Stimulated activated CD4-positive, alpha-beta T cell treated with anti-CD3 and anti-CD28 coated beads, Interleukin-4, amount 100 ng/mL, for 24 hours (primary cell): ENCODE data around the gene EXOSC2.

Source experiments
- DNase-seq: peaks from one replicate; pipeline ENCODE4 v3.0.0-alpha.2; 2020

Gene EXOSC2

DNA sequence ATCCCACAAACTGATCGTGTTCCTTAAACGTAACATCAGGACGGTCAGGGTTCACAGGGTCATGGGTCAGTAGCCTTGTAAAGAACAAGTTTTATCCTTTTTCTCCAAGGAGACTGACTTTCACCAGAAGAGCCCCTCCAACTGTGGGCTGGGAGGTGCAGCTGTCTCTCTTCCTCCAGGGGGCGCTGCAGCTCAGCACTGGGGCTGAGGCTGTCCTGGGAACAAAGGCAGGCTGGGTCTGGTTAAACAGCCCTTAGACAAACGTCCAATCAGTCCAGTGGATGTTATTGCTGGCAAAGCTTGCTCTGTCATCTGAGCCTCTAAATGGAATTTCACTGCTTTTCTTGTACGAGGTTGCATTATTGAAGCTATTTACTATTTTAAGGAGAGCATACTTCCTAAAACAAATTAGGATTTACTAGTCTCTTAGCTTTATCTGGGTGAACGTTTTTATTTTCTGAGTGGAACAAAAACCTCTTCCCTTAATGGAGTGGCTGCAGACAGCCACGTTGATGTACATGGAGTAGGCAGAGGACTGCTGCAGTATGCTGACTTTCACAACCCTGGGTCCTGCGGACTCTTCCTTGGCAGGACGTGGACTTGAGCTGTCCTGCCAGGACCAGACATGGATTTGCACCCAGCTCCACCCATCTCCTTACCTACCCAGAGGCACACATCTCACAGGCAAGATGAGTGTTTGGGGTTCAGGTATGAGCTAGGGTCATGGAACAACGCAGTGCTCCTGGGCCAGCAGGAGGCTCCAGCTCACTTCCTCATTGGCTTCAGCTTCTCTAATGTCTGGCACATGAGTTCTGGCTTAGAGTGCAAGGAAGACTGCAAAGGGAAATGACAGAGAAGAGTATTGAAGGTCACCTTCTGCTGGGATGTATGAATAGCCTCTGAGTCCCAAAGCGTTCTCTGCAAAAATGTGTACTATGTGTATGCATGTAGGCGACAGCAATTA, 7.8 kb downstream of the EXOSC2 start:
- peak; percentile 79 for DNase-seq

DNA sequence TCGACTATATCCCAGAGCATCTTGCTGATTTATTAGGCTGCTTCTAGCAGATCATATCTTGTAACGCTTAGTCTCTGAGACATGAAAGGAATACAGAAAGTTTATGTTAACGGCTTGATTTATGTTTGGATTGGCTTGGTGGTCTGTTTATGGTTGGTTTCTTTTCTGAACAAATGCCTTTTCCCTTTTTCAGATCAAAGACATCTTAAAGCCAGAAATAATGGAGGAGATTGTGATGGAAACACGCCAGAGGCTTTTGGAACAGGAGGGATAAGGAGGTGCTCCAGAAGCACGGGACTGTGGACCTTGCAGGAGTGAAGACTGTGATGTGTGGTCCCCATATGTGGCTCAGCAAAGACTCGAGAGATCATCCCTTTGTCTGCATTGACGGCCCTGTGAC, 9.9 kb downstream of the EXOSC2 start:
- DNase-seq = no peak

DNA sequence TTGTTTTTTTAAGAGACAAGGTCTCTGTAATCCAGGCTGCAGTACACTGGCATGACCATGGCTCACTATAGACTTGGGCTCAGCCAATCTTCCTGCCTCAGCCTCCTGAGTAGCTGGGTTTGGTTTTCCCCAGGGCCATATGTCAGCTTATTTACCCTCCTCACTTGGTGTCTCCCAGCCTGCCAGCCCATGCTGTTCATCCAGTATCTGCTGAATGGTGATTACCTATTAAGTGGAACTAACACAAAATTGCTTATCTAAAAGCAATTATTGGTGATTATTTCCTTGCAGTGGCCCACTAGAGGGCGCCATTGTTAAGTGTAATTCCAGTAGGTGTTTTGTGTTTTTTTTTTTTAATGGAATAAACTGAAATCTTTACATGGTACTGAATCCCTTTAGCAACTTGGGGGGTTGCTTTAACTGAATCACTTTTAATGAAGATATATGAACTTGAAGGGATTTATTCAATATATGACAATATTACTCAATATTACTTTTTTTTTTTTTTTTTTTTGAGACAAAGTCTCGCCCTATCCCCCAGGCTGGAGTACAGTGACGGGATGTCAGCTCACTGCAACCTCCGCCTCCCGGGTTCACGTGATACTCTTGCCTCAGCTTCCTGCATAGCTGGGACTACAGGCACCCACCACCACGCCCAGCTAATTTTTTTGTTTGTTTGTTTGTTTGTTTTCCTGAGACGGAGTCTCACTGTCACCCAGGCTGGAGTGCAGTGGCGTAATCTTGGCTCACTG, 13.8 kb downstream of the EXOSC2 start:
- DNase-seq = peak; percentile 79

DNA sequence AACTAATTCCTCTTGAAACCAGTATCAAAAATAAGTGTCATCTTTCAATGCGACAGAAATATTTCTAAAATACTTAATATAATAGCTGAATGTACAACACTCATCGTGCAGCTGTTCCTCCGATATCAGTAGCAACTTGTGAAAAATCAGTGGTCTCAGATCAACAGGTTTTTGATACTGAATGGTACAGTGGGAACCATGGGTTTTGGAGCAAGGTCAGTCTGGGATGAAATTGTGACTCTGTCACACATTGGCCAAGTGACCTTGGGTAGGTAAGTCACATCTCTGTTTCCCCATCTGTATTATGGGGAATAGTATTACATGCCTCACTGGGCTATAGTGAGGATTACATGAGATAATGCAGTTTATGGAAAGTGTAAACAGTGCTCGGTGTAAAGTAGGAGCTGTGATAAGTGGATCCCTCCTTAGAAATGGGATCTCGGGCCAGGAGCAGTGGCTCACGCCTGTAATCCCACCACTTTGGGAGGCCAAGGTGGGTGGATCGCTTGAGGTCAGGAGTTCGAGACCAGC, 17.3 kb downstream of the EXOSC2 start:
- no peak for DNase-seq

DNA sequence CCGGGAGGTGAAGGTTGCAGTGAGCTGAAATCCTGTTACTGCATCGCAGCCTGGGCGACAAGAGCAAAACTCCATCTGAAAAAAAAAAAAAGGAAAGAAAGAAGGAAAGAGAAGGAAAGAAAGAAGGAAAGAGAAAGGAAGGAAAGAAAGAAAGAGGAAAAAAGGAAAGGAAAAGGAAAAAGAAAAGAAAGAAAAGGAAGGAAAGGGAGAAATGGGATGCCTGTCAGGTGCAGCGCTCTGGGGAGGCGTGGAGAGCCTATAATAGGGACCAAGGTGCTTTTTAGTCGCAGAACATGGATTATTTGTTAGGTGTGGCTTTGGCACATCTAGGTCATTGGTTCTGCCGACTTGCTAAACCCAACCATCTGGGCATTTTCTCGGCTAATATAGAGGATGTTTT, 17.9 kb downstream of the EXOSC2 start:
- DNase-seq = no peak

DNA sequence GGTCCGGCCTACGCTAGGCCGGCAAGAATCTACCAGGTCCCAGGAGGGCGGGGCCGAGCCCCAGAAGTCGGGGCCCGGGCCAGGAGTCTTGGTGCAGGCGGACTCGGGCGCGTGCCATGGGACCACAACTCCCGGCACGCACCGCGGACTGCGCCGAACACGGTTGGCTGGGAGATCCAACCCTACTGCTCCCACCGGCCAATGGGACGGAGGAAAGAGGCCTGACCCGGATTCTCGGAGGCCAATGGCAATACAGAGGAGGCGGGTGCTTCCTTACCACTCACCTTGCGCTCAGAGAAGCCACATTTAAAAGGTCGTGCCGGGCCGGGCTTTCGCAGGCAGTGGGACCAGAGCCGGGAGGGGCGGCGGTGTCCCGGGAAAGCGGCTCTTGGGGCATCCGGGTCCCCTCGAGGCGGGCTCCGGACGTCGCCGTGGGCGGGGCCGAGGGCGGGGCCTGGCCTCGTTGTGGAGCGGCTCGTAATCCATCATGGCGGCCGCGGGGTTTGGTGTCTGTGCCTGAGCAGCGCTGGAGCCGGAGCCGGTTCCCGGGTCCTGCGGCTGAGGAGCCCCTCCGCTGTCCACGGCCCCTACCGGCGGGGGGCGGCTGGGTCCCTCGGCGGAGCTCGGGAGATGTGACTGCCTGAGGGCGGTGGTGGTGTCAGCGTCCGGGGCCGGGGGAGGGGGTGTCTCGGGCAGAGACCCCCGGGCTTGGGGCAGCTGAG, 19.1 kb downstream of the EXOSC2 start:
- peak; percentile 97 for DNase-seq

DNA sequence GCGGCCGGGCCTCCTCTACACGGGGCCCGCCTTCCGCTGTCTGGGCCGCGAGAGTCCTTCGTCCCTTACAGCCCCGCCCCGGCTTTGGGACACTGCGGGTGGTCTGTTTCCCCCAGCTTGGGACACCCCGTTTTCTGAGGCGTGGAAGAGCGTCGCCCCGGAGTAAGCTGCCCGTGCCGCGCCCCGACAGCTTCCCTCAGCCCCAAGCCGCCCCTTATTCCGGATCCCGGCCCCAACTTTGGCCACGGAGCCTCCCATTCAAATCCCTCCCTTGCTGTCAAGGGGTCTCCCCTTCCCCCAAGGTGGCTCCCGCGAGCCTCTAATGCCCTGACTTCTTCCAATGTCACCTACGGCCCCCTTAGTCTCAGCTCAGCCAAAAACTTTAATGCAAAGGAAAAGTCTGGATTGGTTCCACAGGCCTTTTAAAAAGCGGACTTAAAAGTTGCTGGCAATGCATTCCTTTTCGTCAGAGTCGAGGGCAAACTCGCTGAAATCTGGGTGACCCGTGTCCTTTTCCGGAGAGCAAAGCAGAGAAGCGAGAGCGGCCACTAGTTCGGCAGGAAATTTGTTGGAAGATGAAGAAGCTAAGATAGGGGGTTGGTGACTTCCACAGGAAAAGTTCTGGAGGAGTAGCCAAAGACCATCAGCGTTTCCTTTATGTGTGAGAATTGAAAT, 19.8 kb downstream of the EXOSC2 start:
- no peak for DNase-seq

DNA sequence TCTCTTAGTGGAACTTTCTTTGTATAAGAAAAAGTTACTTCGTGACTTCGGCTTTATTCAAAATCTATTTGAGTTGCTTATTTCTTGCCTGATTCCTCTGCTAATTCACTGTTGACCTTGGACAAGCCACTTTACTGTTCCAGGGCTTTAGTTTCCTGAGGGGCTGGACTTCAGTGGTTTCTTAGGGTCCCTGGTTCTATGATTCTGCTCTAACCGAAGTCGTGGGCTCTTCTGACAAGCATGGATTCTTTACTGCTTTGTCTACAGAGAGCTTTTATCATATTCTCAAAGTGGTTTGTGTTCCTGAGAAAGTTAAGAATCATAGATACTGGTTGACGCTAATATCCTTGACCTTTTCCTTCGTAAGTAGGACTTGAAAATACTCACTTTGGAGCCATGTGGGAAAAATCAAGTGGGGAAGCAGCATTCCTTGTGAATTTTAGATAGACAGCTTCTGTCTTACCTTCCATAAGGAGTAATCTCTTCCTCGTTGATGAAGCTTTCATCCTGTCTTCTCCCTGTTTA, 21.1 kb downstream of the EXOSC2 start:
- DNase-seq = no peak

DNA sequence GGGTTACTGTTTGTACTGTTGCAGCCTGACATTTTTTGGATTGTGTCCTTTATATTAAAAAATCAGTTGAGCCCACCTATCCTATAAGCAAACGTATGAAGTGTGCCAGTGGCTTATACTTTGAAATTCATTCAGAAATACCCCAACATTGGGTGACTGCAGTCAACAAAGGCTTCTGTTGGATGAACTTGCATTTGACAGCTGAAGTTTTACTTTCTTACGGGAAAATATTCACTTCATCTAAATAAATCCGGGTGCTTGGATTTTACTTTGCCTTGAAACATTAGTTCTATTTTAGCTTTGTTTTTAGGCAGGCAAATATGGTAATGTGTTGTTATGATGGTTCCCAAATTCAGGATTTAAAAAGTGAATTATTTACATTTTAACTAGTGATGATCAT, 21.7 kb downstream of the EXOSC2 start:
- DNase-seq = no peak

DNA sequence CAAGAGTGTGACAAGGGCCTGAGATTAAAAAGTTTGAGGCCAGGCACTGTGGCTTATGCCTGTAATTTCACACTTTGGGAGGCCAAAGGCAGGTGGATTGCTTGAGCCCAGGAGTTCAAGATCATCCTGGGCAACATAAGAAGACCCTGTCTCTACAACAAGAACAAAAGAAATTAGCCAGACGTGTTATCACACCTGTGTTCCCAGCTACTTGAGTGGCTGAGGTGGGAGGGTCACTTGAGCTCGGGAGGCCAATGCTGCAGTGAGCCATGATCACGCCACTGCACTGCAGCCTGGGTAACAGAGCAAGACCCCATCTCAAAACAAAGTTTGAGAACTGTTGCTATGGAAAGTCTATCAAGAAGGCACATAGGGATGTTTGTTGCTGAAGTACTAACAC, 25.0 kb downstream of the EXOSC2 start:
- DNase-seq = no peak

DNA sequence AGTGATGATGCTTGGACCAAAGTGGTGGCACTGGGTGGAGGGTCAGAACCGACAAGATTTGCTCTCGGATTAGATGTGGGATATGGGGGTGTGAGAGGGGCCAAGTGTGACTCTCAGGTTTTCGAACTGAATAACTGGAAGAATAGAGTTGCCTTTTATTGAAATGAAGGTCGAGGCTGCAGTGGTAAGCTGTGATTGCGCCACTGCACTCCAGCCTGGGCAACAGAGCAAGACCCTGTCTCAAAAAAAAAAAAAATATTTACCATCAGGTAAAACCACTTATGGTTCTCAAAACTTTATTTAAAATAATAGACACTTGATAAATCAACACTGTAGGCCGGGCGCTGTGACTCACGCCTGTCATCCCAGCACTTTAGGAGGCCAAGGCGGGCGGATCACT, 27.2 kb downstream of the EXOSC2 start:
- DNase-seq = no peak

DNA sequence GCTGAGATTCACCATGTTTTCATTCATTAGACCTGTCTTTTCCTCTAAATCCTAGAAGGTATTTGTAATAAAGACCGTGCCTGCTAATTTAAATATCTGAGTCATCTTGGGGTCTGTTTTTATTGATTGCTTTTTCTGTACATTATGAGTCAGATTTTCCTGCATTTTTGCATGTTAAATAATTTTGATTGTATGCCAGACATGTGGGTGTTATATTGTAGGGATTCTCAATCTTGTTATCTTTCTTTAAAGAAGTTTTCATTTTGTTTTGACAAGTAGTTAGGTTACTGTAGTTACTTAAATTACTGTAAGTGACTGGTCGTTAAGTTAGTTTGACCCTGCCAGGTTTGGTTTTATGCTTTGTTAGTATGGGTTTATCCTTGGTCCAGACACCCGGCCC, 35.1 kb downstream of the EXOSC2 start:
- no peak for DNase-seq

DNA sequence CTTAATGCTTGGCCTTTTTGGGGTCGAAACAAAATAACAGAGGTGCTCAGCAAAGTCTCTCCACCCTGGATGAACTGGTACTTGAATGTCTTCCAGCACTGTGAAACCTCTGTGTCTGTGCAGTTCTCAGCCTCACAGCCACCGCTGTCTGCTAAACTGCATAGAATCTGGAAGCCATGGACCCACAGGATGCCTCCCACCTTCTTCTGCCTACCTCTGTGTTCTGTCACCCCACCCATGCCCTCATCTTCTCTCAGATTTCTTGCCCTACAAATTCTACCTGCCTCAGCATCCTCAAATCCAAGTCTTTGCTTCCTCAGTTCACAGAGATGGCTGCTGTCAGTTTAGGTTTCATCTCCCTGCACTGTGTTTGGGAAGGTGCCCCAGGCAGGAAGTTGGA, 35.6 kb downstream of the EXOSC2 start:
- DNase-seq = no peak

DNA sequence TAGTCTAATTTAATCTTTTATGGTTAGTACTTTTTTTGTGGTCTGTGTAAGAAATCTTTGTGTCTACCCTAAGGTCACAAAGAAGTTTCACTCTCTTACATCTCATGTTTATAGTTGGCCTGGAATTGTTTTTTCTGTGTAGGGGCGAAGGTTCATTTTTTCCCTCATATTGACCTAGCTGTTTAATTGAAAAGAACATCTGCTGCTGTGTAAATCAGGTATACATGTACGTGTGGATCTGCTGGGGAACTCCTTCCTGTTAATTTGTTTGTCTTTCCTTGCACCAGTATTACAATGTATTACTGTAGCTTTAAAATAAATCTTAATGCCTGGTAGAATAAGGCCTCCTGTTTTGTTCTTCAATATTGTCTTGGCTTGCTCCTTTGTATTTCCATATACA, 37.8 kb downstream of the EXOSC2 start:
- DNase-seq = no peak

DNA sequence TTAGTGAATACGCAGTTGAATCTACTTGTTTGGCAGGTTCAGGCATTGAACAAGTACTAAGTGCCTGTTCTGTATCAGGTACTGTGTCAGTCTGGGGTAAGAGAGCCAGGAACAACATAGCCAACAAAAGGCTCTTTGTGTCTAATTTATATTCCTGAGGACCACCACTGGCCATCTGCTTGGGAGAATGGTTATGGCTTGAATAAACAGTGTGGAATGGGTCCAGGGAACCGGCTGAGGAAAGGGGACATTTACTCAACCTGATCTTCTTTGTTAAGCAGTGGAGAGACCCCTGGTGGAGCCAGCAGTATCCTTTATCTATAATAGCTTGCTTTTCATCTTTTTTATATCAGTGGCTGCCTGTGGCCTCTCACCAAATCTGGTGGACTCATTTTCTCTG, 38.6 kb downstream of the EXOSC2 start:
- no peak for DNase-seq

DNA sequence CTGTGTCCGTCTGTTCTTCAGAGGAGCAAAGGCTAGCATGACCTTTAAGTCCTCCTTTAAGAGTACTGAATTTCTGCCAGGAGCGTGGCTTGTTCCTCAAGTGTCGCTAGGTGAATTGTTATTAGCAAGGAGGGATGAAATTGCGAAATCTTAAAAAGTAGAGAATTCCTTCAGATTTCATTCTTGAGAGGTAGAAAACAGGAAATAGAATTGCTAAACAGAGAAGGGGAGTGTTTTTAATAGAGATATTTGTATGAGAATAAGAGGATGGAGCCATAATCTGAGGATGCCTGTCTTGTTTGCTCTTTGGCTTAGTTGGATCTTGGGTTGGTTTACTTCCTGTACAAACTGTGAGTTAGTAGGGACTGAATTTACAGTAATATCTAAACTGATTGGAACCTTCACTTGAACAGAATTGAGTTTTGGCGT, 39.2 kb downstream of the EXOSC2 start:
- DNase-seq = no peak

DNA sequence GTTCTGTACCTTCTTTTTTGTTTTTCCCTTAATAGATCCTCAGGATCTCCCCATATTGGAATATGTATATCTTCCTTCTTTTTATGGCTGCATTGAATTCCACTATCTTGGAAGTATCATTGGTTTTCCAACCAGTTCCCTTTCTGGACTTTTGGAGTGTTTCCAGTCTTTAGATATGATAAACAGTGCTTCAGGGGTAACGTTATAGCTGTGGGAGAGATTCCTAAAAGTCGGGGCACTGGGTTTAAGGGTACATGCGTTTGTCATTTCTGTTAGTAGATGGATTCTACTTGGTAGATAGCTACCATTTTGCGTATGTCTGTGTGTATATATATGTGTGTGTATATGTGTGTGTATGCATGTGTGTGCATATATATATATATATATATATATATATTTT, 42.0 kb downstream of the EXOSC2 start:
- DNase-seq = no peak

DNA sequence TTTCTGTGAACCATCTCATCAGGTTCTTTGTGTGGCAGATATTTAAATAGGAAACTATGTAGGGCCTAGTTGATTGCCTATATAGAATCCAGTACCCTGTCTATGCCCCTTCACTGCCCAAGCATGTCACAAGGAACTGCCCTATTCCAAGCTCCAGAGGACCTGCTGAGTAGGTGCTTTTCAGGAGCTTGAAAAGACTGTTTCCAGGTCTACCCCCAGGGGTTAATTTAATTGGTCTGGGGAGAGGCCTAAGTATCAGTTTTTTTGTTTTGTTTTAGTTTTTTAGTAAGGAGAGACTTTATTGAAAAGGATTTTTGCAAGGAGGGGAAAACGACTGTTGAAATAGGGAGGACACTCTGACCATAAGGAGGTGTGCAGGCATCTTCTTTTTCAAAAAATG, 43.3 kb downstream of the EXOSC2 start:
- DNase-seq = no peak

DNA sequence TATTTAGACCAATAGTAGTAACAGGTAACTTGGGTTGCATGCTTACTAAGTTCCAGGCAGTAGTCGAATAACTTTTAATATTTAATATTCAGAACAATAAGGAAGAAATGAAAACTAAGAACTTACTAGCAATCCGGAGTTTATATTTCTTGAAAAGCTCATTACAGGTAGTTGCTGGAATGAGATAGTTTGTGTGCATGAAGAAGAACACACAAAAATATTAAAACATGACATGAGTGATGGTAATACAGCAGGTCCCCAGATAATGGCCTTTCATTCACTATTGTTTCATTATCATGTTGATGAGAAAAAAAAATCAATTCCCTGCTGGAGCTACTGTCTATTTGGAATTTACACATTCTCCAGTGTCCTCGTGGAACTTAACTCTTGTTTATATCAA, 44.7 kb downstream of the EXOSC2 start:
- DNase-seq = no peak

DNA sequence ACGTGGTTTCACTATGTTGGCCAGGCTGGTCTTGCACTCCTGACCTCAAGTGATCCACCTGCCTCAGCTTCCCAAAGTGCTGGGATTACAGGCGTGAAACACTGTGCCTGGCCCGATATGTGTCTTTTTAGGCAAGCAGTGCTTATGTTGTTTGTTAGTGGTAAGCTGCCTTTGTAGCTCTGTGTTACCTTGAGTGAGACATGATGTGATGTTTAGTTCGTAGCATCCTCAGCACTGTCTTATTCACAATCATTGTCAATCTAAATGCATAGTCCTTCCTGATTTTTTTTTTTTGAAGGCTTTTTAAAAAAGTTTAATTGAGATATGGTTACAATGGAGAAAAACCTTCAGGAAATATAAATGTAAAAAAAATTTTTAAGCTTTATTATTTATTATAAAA, 45.5 kb downstream of the EXOSC2 start:
- no peak for DNase-seq

DNA sequence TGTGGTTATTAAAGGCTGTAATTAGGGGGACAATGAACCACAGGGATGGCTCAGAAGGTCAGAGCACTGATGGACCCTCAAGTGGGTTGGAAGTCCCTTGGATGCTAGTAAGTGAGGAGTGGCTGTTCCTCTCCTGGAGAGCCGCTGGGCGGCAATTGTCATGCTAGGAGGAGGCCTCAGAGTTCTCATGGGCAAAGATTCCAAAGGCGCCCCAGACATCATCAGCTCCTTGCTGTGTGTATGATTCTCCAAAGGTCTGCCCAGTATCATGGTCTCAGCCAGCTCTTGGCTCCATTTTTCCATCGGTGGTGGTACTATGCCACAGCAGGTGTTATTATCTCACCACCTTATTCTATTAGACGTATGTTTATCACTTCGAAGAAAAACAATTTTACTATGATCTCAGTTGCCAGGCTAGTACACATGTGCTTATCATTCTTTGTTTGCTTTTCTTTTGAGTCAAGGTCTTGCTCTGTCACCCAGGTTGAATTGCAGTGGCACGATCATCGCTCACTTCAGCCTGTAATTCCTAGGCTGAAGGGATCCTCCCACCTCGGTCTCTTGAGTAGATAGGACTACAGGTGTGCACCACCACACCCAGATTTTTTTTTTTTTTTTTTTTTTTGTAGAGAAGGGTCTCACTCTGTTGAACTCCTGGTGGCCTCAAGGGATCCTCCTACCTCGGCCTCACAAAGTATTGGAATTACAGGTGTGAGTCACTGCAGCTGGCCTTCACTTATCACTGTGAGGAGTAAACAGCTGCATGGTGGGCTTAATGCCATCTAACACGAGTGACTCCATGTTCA, 46.8 kb downstream of the EXOSC2 start:
- no peak for DNase-seq

DNA sequence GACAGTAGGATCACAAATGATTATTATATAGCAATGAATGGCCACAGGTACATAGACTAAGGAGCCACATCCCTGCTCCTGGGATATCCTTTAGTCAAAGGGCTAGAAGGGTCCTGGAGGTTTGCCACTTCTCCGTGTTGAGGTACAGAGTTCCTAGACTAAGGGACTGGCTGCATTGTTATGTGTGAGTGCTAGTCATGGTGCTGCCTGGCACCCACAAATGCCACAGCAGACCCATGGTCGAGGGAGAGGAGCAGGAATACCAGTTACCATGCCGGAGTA, 47.4 kb downstream of the EXOSC2 start:
- DNase-seq = no peak
